Endothelial cell of umbilical vein (primary cell): ENCODE data around the gene ABCA1. TPM values are rescaled to one million over a fixed set of nuclear protein-coding genes. Genes with fewer than 3 reads are reported as not detected.

Experiments used
- BruUV-seq: library from RNA; stranded (reverse); fragments of 400-500 nt; replicated peaks from 2 replicates; lab custom pipeline; 2021; lab: Mats Ljungman, UMichigan
- CTCF ChIA-PET: fragments of 300-600, 350-600 bp; sonication (Branson Sonifier 250); formaldehyde crosslinking; loops from one replicate; lab custom pipeline; 2021; ENCODE audit warnings: antibody characterized with exemption, inconsistent platforms; lab: Charles Lee
- POLR2A ChIA-PET: fragments of 300-600, 350-600 bp; sonication (Branson Sonifier 250); formaldehyde crosslinking; loops from one replicate; lab custom pipeline; 2021; ENCODE audit warnings: antibody characterized with exemption, inconsistent platforms; lab: Charles Lee
- DNase-seq: peaks from one replicate; pipeline ENCODE4 v3.0.0-alpha.2; 2011; ENCODE audit warnings: low read depth, low spot score
- FAIRE-seq: peaks from 2 replicates; lab custom pipeline; 2011; peaks lifted over from hg19 to GRCh38; lab: Jason Lieb, UNC
- H2AFZ ChIP-seq: 2 replicates; pipeline ENCODE4 v1.6.0; 2012; ENCODE audit warnings: low read depth, low read length, control low read depth, inconsistent platforms
- H3K27ac ChIP-seq: 2 replicates; pipeline ENCODE4 v1.5.1; 2011; ENCODE audit warnings: low read depth, mild to moderate bottlenecking, control low read depth, low read length, moderate library complexity; ENCODE audit not compliant: insufficient read depth
- H3K27me3 ChIP-seq, 2 experiments: 2 replicates each; pipeline versions ENCODE4 v1.6.0 to v1.6.1; 2011; ENCODE audit warnings: low read length in 2 of 2, mixed read lengths in 1 of 2; ENCODE audit not compliant: control insufficient read depth in 2 of 2, insufficient read depth in 2 of 2
- H3K36me3 ChIP-seq, 2 experiments: 2 replicates in 1 of 2; 3 replicates in 1 of 2; pipeline ENCODE4 v1.5.1; 2011; ENCODE audit warnings: low read length in 2 of 2, mild to moderate bottlenecking in 1 of 2, moderate library complexity in 1 of 2; ENCODE audit not compliant: control insufficient read depth in 2 of 2, insufficient read depth in 2 of 2; ENCODE audit errors: extremely low read depth in 1 of 2
- H3K4me1 ChIP-seq: 3 replicates; pipeline ENCODE4 v1.5.1; 2011; ENCODE audit warnings: mild to moderate bottlenecking, low read length; ENCODE audit not compliant: control insufficient read depth, insufficient read depth; ENCODE audit errors: extremely low read depth
- H3K4me2 ChIP-seq: 2 replicates; pipeline ENCODE4 v1.6.1; 2011; ENCODE audit warnings: low read length, control low read depth, mixed read lengths; ENCODE audit not compliant: insufficient read depth
- H3K4me3 ChIP-seq, 3 experiments: fragments of 200-600 bp in 1 of 3; sonication (generic), shearing (Covaris generic) in 1 of 3; replicated peaks in 1 of 3; 2 replicates each; pipeline ENCODE4 v1.5.1; 2011 to 2016; ENCODE audit warnings: control low read depth in 3 of 3, low read length in 3 of 3, mild to moderate bottlenecking in 2 of 3, inconsistent platforms in 1 of 3, low read depth in 1 of 3, moderate library complexity in 1 of 3; ENCODE audit not compliant: insufficient read depth in 1 of 3
- H3K79me2 ChIP-seq: 2 replicates; pipeline ENCODE4 v1.6.0; 2012; ENCODE audit warnings: low read length, inconsistent platforms; ENCODE audit not compliant: control insufficient read depth, insufficient read depth
- H3K9ac ChIP-seq: replicated peaks from 2 replicates; pipeline ENCODE3; 2011; ENCODE audit warnings: low read length, control low read depth; ENCODE audit not compliant: insufficient read depth; ENCODE audit errors: extremely low read depth
- H3K9me1 ChIP-seq: replicated peaks from 3 replicates; pipeline ENCODE4 v1.6.0; 2011; ENCODE audit warnings: mild to moderate bottlenecking, low read length; ENCODE audit not compliant: control insufficient read depth, insufficient read depth; ENCODE audit errors: extremely low read depth
- H3K9me3 ChIP-seq: replicated peaks from 2 replicates; pipeline ENCODE4 v1.5.1; 2012; ENCODE audit warnings: low read length, inconsistent platforms; ENCODE audit not compliant: control insufficient read depth, insufficient read depth
- H4K20me1 ChIP-seq: replicated peaks from 2 replicates; pipeline ENCODE3; 2011; ENCODE audit warnings: mild to moderate bottlenecking, low read length; ENCODE audit not compliant: control insufficient read depth, insufficient read depth; ENCODE audit errors: extremely low read depth
- EZH2 ChIP-seq: IDR thresholded peaks from 2 replicates; pipeline ENCODE4 v1.6.1; 2012; ENCODE audit warnings: borderline replicate concordance, low read depth, mild to moderate bottlenecking, moderate library complexity, low read length, inconsistent platforms; ENCODE audit not compliant: severe bottlenecking
- FOS ChIP-seq: IDR thresholded peaks from 2 replicates; pipeline ENCODE4 v1.6.1; 2011; ENCODE audit warnings: mild to moderate bottlenecking, low read length, moderate library complexity, borderline replicate concordance; ENCODE audit not compliant: insufficient read depth
- GATA2 ChIP-seq: IDR thresholded peaks from 2 replicates; pipeline ENCODE4 v1.7.0; 2011; ENCODE audit warnings: low read depth, mild to moderate bottlenecking, moderate library complexity, mixed read lengths, low read length; ENCODE audit not compliant: insufficient read length, insufficient read depth
- JUN ChIP-seq: IDR thresholded peaks from 2 replicates; pipeline ENCODE4 v1.6.1; 2011; ENCODE audit warnings: borderline replicate concordance, low read depth; ENCODE audit not compliant: insufficient read length, insufficient read depth
- MYC ChIP-seq: IDR thresholded peaks from one replicate; pipeline ENCODE4 v1.6.1; 2011; ENCODE audit warnings: mild to moderate bottlenecking, low read depth, low read length
- POLR2A ChIP-seq: IDR thresholded peaks from 2 replicates; pipeline ENCODE4 v1.6.1; 2012; ENCODE audit warnings: low read depth, mild to moderate bottlenecking, control low read depth, low read length
- POLR2AphosphoS5 ChIP-seq: IDR thresholded peaks from 2 replicates; pipeline ENCODE4 v1.6.1; 2012; ENCODE audit warnings: low read depth, mild to moderate bottlenecking, control low read depth, low read length, moderate library complexity; ENCODE audit not compliant: insufficient read depth
- dilution Hi-C: fragments of 300-500 bp; cut with MboI; formaldehyde crosslinking; loops from one replicate; pipeline ENCODE4 v1.15.0; 2019; ENCODE audit warnings: low sequenced_read_pairs; ENCODE audit not compliant: extremely low pct_ligation_motif_present
- intact Hi-C: fragments of 100-400 bp; cut with micrococcal nuclease; formaldehyde crosslinking; loops from one replicate; pipeline ENCODE4 v1.10.0; 2022
- polyA plus RNA-seq, 4 experiments: library from polyadenylated mRNA; depleted of rRNA in 3 of 4; stranded (reverse) in 3 of 4; unstranded in 1 of 4; fragments of >200 nt; gene quantifications; 2 replicates each; pipeline versions ENCODE4 v1.2.1 to v1.2.3, GENCODE V29; 2011 to 2012; ENCODE audit warnings: missing spikeins in 1 of 4
- total RNA-seq: library from RNA; stranded (reverse); gene quantifications from 2 replicates; pipeline ENCODE4 v1.2.3, GENCODE V29; 2021
- TF ChIP-seq, protein P1 (sequence below), 2 donors: IDR thresholded peaks; 1 replicate in 1 of 2; 2 replicates in 1 of 2; pipeline ENCODE4 v1.5.1; 2011; ENCODE audit warnings: low read length in 2 of 2, mild to moderate bottlenecking in 2 of 2, moderate library complexity in 2 of 2, control low read depth in 1 of 2, inconsistent platforms in 1 of 2, low read depth in 1 of 2; ENCODE audit not compliant: insufficient read depth in 1 of 2; ENCODE audit errors: extremely low read depth in 1 of 2
- TF ChIP-seq, protein P2 (sequence below): IDR thresholded peaks from 2 replicates; pipeline ENCODE4 v1.6.1; 2011; ENCODE audit not compliant: insufficient read depth, insufficient read length

The ABCA1 gene
- total and polyA plus RNA-seq, 2 donors (not counting 3 experiments of a cell fraction or from before 2014, with no cell fraction given) = 2.4 to 9.8 TPM

DNA sequence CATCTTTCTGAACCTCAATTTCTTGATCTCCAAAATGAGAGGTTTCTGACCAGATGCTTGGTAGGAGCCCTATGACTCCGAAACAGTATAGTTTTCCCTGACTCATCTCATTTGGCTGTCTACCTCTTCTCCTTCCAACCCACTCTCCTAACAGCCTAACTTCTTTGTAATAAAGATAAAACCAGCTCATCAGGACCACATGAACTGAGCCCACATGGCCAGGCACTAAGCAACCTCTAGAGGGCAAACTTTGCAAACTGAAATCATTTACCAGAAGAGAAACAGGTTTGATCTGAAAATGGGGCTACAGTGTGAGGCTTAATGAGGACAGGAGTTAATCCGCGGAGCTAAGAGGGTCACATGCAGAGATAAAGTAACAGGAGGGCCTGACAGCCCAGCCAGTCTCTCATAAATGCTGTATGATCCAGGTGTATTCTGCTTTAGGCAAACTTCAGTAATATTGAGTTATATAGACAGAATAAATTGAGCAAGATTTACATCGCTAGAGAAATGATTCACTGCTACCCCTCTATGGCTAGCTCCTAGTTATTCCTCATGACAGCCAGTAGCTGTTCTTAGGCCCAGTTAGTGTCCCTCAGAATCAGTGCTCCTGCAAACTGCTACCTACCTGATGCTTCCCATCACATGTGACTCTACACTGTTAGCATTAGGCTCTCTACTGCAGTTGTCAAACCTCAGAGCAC is 64.6 kb downstream of the ABCA1 start:
- H3K9me3 ChIP-seq = no peaks in the 10 kb centered on the region
- H3K36me3 ChIP-seq = no peaks in the 10 kb centered on the region
- no peak overlapping the region for H2AFZ ChIP-seq
- CTCF ChIA-PET = interaction anchor here (0.5 to 5.4 kb wide), 75 partner anchors 10 to 586 kb away, joined by 3 to 67 read pairs (median 4); partner anchors contain the start of genes ABCA1 and SLC44A1
- peak; percentile 78 for DNase-seq
- TF ChIP-seq, protein P1, sequence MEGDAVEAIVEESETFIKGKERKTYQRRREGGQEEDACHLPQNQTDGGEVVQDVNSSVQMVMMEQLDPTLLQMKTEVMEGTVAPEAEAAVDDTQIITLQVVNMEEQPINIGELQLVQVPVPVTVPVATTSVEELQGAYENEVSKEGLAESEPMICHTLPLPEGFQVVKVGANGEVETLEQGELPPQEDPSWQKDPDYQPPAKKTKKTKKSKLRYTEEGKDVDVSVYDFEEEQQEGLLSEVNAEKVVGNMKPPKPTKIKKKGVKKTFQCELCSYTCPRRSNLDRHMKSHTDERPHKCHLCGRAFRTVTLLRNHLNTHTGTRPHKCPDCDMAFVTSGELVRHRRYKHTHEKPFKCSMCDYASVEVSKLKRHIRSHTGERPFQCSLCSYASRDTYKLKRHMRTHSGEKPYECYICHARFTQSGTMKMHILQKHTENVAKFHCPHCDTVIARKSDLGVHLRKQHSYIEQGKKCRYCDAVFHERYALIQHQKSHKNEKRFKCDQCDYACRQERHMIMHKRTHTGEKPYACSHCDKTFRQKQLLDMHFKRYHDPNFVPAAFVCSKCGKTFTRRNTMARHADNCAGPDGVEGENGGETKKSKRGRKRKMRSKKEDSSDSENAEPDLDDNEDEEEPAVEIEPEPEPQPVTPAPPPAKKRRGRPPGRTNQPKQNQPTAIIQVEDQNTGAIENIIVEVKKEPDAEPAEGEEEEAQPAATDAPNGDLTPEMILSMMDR (IDR thresholded peaks at IDR 0.05; ENCODE audit: extremely low read depth in 1 of 2, insufficient read depth in 1 of 2, low read depth in 1 of 2, low read length in 2 of 2) = peak; percentile 81
- TF ChIP-seq POLR2A = no peak
- TF ChIP-seq, protein P2, sequence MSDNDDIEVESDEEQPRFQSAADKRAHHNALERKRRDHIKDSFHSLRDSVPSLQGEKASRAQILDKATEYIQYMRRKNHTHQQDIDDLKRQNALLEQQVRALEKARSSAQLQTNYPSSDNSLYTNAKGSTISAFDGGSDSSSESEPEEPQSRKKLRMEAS = peak; percentile 23
- H3K27me3 ChIP-seq = no peaks in the 10 kb centered on the region
- no peaks in the 10 kb centered on the region for H3K9me1 ChIP-seq
- H3K27ac ChIP-seq = no peak overlapping the region
- POLR2A ChIA-PET = interaction anchor here (0.5 to 0.8 kb wide), 3 partner anchors 34 to 301 kb away, joined by 3 to 6 read pairs (median 4); no protein-coding TSS in a partner anchor
- no TSS peak for BruUV-seq
- H3K4me2 ChIP-seq = no peak overlapping the region
- no peak overlapping the region for H3K9ac ChIP-seq
- dilution Hi-C loops (no loop called here), intact Hi-C loops (loop anchor here (1.0 to 2.0 kb wide), 8 partner anchors 12 to 552 kb away; partner anchors contain the start of gene SLC44A1)
- no peak overlapping the region for H3K4me3 ChIP-seq
- peak; percentile 90 for FAIRE-seq
- H3K79me2 ChIP-seq = no peaks in the 10 kb centered on the region
- peaks cover 3% of the 10 kb centered on the region for H3K4me1 ChIP-seq
- H4K20me1 ChIP-seq = no peaks in the 10 kb centered on the region

DNA sequence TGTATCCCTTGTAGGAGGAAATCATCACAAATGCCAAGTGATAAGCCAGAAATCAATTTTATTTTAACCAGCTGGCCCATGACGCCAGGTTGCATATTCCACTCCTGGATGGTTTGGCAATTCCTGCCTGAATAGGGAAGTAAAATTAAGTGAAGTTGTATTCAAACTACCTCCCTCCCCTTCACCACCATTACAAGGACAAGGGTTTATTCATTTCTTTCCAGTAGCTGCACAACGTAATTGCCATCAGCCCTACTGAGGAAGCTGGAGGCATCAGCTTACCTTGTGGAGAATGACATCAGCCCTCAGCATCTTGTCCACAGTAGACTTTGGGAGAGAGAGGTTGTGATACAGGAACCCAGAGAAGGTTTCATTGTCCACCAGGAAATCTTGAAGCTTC is 66.6 kb downstream of the ABCA1 start:
- FAIRE-seq = no peak
- POLR2A ChIA-PET = no interaction called here
- Histone ChIP-seq H3K36me3 (no peaks in the 10 kb centered on the region), H3K9me1 (no peaks in the 10 kb centered on the region), H3K79me2 (no peaks in the 10 kb centered on the region), H3K4me3 (no peak overlapping the region), H3K4me1 (peaks cover 3% of the 10 kb centered on the region), H2AFZ (no peak overlapping the region), H3K9ac (no peak overlapping the region), H3K27ac (no peak overlapping the region), H3K27me3 (no peaks in the 10 kb centered on the region), H3K4me2 (no peak overlapping the region), H4K20me1 (no peaks in the 10 kb centered on the region), H3K9me3 (no peaks in the 10 kb centered on the region)
- CTCF ChIA-PET = interaction anchor here (0.6 to 5.4 kb wide), 5 partner anchors 10 to 66 kb away, joined by 3 to 67 read pairs (median 3); partner anchors contain the start of gene ABCA1
- dilution Hi-C loops = no loop called here
- no peak for DNase-seq
- intact Hi-C loops = no loop called here
- TF ChIP-seq MYC (no peak), FOS (no peak), JUN (no peak), POLR2A (no peak), EZH2 (no peak), POLR2AphosphoS5 (no peak), GATA2 (no peak)
- TF ChIP-seq, protein P1 (IDR thresholded peaks at IDR 0.05; ENCODE audit: extremely low read depth in 1 of 2, insufficient read depth in 1 of 2, low read depth in 1 of 2, low read length in 2 of 2) = no peak
- TF ChIP-seq, protein P2 = no peak
- no TSS peak for BruUV-seq
